ENCODE results near the gene RCOR3. TPM values are rescaled to one million over a fixed set of nuclear protein-coding genes. Genes with fewer than 3 reads are reported as not detected.
"Not testable (repeated sequence)": the region's sequence is repeated elsewhere in the genome, so short reads cannot be mapped to it uniquely, and the experiment has no call there.

RCOR3 gene
- 104 TPM for total RNA-seq

DNA sequence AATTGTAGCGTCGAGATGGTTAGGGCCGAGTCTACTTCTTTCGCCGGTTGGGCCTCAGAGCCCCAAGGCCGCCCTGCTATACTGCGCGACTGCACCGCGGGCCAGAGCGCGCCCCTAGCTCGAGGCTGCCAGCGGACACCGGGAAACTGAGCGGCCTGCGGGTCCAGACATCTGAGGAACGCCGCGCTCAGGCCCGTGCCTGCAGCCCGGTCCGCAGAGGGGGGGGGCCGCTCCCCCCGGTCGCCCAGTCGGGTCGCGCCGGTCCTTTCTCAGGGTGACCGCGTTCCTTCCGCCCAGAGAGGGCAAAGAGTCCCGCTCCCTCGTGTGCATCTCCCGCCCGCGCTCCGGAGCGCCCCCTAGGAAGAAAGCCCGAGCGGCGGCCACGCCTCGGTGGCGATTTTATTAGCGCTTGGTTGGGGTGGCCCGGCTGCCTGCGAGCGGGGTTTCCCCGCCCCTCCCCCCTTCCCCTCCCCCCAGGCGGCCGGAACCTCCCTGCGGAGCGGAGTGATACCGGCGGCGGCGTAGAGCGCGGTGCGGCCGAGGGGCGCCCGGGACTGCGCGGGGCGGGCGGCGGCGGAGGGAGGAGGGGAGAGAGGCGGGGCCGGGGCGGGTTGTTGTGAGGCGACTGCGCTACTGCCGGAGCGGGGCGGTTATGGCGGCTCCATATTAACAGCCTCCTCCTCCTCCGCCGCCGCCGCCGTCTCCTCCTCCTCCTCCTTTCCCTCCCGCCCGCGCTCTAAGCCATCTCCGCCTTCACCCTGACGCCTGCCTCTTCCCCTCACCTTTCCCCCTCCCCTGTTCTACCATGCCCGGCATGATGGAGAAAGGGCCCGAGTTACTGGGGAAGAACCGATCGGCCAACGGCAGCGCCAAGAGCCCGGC lies at the start of gene RCOR3:
Gene RCOR3 (plus strand): TSS at position 611 of the 882 bp plus-strand sequence. CDS start 195 bp downstream, at position 806.
- DNase-seq (ENCODE audit: low spot score), result peak; percentile 96

DNA sequence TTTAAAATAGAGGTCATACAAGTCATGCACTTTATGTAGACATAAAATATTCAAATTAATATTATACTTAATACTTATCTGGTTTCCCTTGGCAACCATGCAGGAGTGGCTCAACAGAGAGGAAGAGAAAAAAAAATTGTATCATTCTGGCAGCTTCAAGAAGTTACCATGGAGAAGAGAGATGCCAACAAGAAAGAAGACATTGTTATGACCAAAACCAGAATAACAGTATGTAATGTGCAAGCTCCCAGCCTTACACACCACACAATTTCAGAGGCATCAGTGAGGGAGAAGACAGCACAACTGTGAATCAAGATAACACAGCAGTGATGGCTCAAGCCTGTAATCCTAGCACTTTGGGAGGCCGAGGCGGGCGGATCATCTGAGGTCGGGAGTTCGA lies 49.1 kb upstream of the RCOR3 start:
- DNase-seq (ENCODE audit: low spot score), result no peak

DNA sequence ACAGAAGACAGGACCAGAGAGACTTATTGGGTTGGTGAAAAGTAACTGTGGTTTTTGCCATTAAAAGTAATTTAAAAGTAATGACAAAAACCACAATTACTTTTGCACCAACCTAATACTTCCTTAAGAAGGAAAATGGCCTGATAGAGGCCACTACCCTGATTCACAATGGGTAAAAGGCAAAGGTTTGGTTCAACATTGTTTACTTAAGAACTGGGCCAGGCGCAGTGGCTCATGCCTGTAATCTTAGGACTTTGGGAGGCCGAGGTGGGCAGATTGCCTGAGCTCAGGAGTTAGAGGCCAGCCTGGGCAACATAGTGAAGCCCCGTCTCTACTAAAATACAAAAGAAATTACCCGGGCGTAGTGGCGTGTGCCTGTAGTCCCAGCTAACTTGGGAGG lies 48.2 kb upstream of the RCOR3 start:
- DNase-seq (ENCODE audit: low spot score), result no peak

DNA sequence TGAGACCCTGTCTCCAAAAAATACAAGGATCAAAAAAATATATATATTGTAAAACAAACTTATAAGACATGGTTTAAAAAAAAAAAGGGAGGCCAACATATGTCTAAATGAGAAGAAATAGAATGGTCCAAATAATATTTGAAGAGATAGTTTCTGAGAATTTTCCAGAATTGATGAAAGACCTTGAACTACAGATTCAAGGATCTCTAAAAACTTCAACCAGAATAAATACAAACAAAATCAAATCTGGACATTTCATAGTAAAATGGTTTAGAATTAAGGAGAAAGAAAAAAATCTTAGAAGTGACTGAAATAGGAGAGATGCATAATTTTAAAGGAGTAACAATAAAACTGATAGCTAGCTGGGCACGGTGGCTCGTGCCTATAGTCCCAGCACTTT lies 45.5 kb upstream of the RCOR3 start:
- DNase-seq (ENCODE audit: low spot score), result no peak

DNA sequence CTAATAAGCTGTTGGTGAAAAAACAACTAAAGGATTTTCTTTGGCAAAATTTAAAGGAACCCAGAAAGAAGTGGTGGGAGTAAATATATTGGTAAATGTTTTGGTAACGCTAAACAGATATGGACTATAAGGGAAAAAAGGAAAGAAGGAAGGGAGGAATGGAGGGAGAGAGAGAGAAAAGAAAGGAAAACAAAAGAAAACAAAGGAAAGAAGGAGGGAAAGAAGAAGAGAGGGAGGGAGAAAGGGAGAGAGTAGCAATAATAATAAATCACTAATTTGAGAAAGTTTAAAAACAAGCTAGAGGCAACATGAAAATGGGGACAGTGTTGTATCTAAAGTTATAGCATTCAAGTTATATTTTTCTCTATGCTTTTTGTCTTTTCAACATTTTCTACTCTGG lies 43.6 kb upstream of the RCOR3 start:
- DNase-seq (ENCODE audit: low spot score), result no peak

DNA sequence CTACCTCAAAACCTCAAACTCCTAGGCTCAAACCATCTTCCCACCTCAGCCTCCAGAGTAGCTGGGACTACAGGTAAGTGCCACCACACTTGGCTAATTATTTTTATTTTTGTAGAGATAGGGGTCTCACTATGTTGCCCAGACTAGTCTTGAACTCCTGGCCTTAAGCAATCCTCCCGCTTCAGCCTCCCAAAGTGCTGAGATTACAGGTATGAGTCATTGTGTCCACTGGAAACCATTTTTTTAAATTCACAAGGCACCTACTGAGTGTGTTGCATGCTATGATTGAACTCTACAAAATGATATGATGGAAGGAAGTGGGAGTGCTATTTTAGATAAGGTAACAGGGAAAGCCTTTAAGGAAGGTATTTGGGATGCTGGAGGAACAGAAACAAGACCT lies 41.8 kb upstream of the RCOR3 start:
- DNase-seq (ENCODE audit: low spot score), result no peak

DNA sequence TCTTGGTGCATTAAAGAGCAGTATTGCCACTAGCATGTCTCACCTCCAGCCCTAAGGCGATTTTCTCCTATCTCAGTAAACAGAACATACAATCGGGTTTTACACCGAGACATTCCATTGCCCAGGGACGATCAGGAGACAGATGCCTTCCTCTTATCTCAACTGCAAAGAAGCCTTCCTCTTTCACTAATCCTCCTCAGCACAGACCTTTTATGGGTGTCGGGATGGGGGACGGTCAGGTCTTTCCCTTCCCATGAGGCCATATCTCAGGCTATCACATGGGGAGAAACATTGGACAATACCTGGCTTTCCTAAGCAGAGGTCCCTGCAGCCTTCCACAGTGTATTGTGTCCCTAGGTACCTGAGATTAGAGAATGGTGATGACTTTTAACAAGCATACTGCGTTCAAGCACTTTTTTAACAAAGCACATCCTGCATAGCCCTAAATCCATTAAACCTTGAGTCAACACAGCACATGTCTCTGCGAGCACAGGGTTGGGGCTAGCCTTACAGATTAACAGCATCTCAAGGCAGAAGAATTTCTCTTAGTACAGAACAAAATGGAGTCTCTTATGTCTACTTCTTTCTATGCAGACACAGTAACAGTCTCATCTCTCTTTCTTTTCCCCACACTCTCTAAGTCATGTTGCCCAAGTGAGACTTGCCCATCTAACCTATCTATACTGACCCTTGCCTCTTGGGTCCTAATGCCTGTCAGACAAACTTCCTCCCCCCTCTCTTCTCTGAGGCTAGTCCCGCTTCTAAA lies 36.5 kb upstream of the RCOR3 start:
- DNase-seq (ENCODE audit: low spot score), result not testable (repeated sequence)

DNA sequence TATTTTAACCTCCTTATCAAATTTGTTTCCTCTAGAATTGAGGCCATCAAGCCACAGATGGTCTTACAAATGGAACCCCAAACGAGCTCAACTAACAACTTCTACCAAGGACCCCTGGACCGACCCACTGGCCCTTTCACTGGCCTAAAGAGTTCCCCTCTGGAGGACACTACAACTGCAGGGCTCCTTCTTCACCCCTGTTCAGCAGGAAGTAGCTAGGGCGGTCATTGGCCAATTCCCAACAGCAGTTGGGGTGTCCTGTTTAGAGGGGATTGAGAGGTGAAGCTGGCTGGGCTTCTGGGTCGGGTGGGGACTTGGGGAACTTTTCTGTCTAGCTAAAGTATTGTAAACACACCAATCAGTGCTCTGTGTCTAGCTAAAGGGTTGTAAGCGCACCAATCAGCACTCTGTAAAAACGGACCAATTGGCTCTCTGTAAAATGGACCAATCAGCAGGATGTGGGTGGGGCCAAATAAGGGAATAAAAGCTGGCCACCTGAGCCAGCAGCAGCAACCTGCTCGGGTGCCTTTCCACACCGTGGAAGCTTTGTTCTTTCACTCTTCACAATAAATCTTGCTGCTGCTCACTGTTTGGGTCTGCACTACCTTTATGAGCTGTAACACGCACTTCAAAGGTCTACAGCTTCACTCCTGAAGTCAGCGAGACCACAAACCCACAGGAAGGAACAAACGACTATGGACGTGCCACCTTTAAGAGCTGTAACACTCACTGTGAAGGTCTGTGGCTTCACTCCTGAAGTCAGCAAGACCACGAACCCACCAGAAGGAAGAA lies 30.4 kb upstream of the RCOR3 start:
- DNase-seq (ENCODE audit: low spot score), result not testable (repeated sequence)

DNA sequence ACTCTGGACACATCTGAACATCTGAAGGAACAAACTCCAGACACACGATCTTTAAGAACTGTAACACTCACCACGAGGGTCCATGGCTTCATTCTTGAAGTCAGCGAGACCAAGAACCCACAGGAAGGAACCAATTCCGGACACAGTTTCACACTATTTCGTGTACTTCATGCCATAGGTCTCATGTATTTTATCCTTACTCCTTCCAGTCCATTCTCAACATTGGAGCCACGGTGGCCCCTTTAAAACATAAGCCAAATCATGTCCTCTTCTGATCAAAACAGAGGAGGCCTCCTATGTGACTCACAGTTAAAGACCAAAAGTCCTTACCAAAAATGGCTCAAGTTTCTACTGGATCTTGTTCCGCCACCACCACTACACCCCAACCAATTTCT lies 29.8 kb upstream of the RCOR3 start:
- no peak for DNase-seq (ENCODE audit: low spot score)

DNA sequence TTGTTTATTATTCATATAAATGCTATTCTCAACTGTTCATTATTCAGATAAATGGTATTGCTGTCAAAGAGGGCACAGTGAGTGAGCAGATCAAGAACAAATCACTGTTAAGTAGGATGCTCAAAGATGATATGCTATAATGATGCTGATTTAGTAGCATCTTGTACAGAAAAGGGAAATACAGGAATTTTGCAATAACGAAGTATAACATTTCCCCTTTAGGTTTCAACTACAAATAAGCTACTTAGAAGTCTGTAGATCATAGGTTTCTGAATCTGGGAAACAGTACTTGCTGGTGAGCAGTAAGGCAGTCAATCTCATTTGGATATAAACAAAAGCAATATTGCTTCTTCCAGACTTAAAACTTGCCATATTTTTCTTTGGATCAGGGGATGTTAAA lies 27.3 kb upstream of the RCOR3 start:
- DNase-seq (ENCODE audit: low spot score), result no peak

DNA sequence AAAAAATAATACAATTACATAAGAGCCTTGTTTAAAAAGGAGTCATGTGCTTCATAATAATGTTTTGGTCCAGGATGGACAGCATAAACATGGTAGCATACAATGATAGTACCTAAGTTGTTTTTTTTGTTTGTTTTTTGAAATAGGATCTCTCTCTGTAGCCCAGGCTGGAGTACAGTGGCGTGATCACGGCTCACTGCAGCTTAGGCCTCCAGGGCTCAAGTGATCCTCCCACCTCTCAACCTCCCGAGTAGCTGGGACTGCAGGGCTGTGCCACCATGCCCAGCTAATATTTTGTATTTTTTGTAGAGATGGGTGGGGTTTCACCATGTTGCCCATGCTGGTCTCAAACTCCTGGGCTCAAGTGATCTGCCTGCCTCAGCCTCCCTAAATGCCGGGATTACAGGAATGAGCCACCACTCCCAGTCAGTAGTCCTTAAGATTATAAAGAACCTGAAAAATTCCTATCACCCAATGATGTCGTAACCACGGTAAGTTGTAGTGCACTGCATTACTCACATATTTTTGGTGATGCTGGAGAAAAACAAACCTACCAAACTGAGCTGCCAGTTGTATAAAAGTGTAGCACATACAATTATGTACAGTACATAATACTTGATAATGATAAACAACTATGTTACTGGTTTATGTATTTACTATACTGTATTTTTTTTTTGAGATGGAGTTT lies 22.4 kb upstream of the RCOR3 start:
- DNase-seq (ENCODE audit: low spot score), result no peak

DNA sequence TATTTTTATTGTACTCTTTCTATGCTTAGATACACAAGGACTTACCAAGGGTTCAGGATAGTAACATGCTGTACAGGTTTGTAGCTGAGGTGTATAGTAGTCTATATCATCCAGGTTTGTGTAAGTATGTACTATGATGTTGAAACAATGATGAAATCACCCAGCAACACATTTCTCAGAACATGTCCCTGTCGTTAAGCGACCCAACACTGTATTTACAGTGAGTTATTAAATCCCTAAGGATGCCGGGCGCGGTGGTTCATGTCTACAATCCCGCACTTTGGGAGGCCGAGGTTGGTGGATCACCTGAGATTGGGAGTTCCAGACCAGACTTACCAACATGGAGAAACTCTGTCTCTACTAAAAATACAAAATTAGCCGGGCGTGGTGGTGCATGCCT lies 21.6 kb upstream of the RCOR3 start:
- DNase-seq (ENCODE audit: low spot score), result no peak

DNA sequence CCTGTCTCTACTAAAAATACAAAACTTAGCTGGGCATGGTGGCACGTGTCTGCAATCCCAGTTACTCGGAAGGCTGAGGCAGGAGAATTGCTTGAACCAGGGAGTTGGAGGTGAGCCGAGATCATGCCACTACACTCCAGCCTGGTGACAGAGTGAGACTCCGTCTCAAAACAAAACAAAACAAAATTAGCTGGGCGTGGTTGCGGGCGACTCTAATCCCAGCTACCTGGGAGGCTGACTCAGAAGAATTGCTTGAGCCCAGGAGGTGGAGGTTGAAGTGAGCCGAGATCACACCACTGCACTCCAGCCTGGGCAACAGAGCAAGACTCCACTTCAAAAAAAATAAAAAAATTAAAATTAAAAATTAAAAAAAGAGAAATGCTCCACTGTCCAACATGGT lies 18.6 kb upstream of the RCOR3 start:
- DNase-seq (ENCODE audit: low spot score), result not testable (repeated sequence)

DNA sequence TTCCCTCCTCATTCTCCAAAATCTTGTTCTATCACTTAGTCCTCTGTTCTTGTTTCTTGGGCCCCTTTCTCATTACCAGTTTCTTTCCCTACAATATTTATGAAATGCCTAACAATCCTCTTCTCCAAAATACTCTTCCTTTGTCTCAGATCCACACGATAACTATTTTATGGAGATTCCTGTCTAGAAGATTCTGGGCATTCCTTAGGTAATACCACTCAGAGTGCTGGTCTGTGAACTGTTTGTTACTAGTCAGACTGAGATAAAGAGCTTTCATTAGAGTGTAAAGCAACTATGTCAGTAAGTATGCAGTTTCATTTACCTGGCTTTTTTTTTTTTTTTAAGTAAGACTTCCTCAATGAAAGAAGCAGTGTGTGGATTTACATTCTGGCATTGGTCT lies 18.1 kb upstream of the RCOR3 start:
- no peak for DNase-seq (ENCODE audit: low spot score)

DNA sequence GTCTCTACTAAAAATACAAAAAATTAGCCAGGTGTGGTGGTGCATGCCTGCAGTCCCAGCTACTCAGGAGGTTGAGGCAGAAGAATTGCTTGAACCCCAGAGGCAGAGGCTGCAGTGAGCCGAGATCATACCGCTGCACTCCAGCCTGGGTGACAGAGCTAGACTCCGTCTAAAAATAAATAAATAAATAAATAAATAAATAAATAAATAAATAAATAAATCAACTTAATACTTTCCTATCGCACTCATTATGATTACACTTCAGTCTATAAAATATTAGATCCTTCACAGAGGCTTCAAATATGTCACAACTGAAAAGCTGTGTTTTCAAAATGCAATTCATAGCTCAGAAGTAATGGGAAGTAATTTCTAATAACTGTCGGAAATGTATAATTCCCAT lies 15.5 kb upstream of the RCOR3 start:
- not testable (repeated sequence) for DNase-seq (ENCODE audit: low spot score)

DNA sequence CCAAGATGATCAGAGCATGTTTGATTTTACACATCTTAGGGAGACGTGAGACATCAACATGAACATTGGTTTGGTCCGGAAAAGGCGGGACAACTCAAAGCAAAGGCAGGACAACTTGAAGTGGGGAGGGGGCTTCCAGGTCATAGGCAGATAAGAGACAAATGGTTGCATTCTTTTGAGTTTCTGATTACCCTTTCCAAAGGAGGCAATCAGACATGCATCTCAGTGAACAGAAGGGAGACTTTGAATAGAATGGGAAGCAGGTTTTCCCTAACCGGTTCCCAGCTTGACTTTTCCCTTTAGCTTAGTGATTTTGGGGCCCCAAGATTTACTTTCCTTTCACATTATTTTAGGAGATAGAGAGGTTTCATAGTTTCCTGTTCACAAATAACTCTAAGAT lies 12.6 kb upstream of the RCOR3 start:
- not testable (repeated sequence) for DNase-seq (ENCODE audit: low spot score)

DNA sequence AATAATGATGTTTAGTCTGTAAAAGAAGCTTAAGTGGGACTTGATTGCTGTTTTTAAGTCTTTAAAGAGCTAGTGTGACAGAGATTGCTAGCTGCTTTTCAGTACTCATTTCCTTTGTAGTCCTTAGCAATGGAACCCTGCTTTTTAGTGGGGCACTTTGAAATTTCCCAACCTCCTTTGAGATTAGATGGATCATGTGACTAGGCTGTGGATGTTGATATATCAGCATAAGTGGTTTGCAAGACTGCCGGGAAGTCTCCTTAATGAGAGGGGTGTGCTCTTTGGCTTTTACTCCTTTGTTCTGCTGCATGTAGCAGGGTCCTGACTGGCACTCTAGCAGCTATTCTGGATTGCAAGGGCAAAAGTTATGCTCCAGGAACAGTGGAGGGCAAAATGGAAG lies 11.2 kb upstream of the RCOR3 start:
- DNase-seq (ENCODE audit: low spot score), result no peak

DNA sequence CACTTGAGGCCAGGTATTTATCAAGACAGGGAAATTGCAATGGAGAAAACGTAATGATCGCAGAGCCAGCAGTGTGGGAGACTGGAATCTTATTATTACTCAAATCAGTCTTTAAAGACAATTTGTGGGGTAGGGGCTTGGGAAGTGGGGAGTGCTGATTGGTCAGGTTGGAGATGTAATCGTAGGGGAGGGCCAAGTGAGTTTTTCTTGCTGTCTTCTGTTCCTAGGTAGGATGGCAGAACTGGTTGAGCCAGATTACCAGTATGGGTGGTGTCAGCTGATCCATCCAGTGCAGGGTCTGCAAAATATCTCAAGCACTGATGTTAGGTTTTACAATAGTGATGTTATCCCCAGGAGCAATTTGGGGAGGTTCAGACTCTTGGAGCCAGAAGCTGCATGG lies 9.6 kb upstream of the RCOR3 start:
- DNase-seq (ENCODE audit: low spot score), result not testable (repeated sequence)

DNA sequence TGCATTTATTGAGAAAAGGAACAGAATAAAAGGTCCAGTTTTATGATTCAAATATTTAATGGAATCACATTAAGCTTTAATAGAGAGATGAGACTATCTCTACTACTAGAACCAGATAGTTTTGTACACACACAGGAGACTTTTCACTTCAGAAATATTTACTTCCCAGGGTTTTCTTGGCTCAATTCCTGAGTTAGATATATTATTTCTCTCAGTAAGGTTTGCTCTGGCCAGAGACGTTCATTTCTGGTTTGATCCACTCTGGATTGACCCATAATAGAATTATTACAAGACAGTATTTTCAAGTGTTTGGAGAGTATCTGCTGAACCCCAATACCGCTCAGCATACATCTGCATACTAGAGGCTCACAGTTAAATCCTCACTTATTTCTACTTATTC lies 1.3 kb upstream of the RCOR3 start:
- no peak for DNase-seq (ENCODE audit: low spot score)

DNA sequence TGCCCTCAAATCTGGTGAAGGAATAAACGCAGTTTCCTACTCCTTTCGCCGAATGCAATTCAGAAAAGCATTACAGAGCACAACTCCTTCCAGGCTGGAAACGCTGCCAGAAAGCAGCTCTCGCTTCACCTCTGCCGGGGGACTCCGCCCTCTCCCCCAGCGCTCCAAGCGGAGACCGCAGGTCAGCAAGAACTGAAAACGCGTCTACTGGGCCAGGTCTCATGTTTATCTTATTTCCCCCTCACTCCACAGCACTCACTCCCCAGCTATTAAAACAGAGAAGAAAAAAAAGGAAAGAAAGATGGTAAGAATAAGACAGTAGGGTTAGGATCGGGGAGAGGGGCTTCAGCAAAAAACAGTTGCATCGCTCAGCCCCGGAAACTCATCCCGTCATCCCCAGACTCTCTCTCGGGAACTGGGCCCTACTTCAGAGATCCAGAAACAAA lies 833 bp upstream of the RCOR3 start:
- peak; percentile 86 for DNase-seq (ENCODE audit: low spot score)

DNA sequence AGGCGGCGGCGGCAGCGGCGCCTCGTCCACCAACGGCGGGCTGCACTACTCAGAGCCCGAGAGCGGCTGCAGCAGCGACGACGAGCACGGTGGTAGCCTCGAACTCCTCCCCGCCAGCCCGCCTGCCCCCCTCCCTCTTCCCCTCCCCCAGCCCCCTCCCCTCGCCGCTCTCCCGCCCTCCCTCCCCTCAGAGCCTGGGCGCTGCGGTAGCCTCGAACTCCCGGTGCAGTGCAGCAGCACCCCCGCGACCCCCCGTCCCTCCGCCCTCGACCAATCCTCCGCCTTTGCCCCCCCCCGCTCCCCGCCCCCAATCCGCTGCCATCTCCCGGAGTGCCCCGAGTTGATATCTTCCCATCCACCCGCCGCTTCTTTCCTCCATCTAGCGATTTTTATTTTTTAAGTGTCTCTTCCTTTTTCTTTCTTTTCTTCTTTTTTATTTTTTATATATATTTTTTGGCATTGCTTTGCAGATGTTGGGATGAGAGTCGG lies 516 bp downstream of the RCOR3 start:
- peak; percentile 68 for DNase-seq (ENCODE audit: low spot score)
